ENCODE measurements around the gene PCDHGA11. TPM values are rescaled to one million over a fixed set of nuclear protein-coding genes. Genes with fewer than 3 reads are reported as not detected.

PCDHGA11 gene
- total RNA-seq, 1 donor from 2014 or later = 6.6 TPM

- no peaks in the 10 kb centered on the region for H3K27me3 ChIP-seq
- intact Hi-C loops (cut with DNase I) = loop anchor here (10.0 kb wide), 2 partner anchors 106 to 146 kb away; no protein-coding TSS in a partner anchor
Observed at GRCh38 chr5:141419074-141419880, 1.6 kb upstream of the PCDHGA11 start.

GRCh38 chr5:141421489-141421855, 621 bp downstream of the PCDHGA11 start:
- peak in 1 of 2 donors; percentile 29 for DNase-seq (ENCODE audit: extremely low spot score in 2 of 2)
- H3K27ac ChIP-seq = no peak overlapping the region
- H3K4me3 ChIP-seq = peak overlapping the region; percentile 3 to 8
- H3K36me3 ChIP-seq = peaks cover 0 to 4% of the 10 kb centered on the region in 2 donors
- H3K4me1 ChIP-seq = no peaks in the 10 kb centered on the region
- H3K27me3 ChIP-seq = no peaks in the 10 kb centered on the region
- H3K9me3 ChIP-seq = peaks cover 90% of the 10 kb centered on the region
- no peak for TF ChIP-seq POLR2A (IDR thresholded peaks at IDR 0.05)
- no peak for TF ChIP-seq CTCF (IDR thresholded peaks at IDR 0.05)
- no peak for TF ChIP-seq POLR2AphosphoS5 (IDR thresholded peaks at IDR 0.05; ENCODE audit: insufficient read depth in 1 of 2, low read depth in 1 of 2)
- intact Hi-C loops (cut with DNase I) = no loop called here

More at GRCh38 chr5:141419074-141419880, 1.6 kb upstream of the PCDHGA11 start:
- no peak for TF ChIP-seq POLR2A (IDR thresholded peaks at IDR 0.05)
- TF ChIP-seq CTCF (IDR thresholded peaks at IDR 0.05) = no peak
- TF ChIP-seq POLR2AphosphoS5 (IDR thresholded peaks at IDR 0.05; ENCODE audit: insufficient read depth in 1 of 2, low read depth in 1 of 2) = no peak
- Histone ChIP-seq H3K27ac (no peak overlapping the region), H3K4me3 (peak overlapping the region in 1 of 2 donors; percentile 17), H3K9me3 (peaks cover 83% of the 10 kb centered on the region), H3K4me1 (no peaks in the 10 kb centered on the region), H3K36me3 (peaks cover 0 to 4% of the 10 kb centered on the region in 2 donors)
- DNase-seq (ENCODE audit: extremely low spot score in 2 of 2) = peak in 1 of 2 donors; percentile 34

GRCh38 chr5:141422742-141423291, 2.0 kb downstream of the PCDHGA11 start:
- H3K36me3 ChIP-seq = peaks cover 0 to 15% of the 10 kb centered on the region in 2 donors
- H3K27me3 ChIP-seq = no peaks in the 10 kb centered on the region
- no peak overlapping the region for H3K27ac ChIP-seq
- TF ChIP-seq POLR2A (IDR thresholded peaks at IDR 0.05) (no peak), POLR2AphosphoS5 (IDR thresholded peaks at IDR 0.05; ENCODE audit: insufficient read depth in 1 of 2, low read depth in 1 of 2) (no peak), CTCF (IDR thresholded peaks at IDR 0.05) (no peak)
- H3K4me1 ChIP-seq = no peaks in the 10 kb centered on the region
- peaks cover 98% of the 10 kb centered on the region for H3K9me3 ChIP-seq
- intact Hi-C loops (cut with DNase I) = no loop called here
- no peak for DNase-seq (ENCODE audit: extremely low spot score in 2 of 2)
- H3K4me3 ChIP-seq = no peak overlapping the region

GRCh38 chr5:141427783-141428426, 7.1 kb downstream of the PCDHGA11 start:
- no peaks in the 10 kb centered on the region for H3K27me3 ChIP-seq
- no peak overlapping the region for H3K4me3 ChIP-seq
- H3K36me3 ChIP-seq = peaks cover 0 to 16% of the 10 kb centered on the region in 2 donors
- no peak for TF ChIP-seq POLR2AphosphoS5 (IDR thresholded peaks at IDR 0.05; ENCODE audit: insufficient read depth in 1 of 2, low read depth in 1 of 2)
- no peak for TF ChIP-seq CTCF (IDR thresholded peaks at IDR 0.05)
- TF ChIP-seq POLR2A (IDR thresholded peaks at IDR 0.05) = no peak
- DNase-seq (ENCODE audit: extremely low spot score in 2 of 2) = no peak
- no peak overlapping the region for H3K27ac ChIP-seq
- H3K9me3 ChIP-seq = peaks cover 92% of the 10 kb centered on the region
- H3K4me1 ChIP-seq = no peaks in the 10 kb centered on the region
- intact Hi-C loops (cut with DNase I) = no loop called here
